ENCODE results near the gene AGPAT2.

GRCh38 chr9:136729926-136730325 lies 42.7 kb upstream of the AGPAT2 start:
- TF ChIP-seq CTCF (IDR thresholded peaks at IDR 0.05) (no peak), ZFX (IDR thresholded peaks at IDR 0.05; ENCODE audit: borderline replicate concordance) (no peak)

All from 22Rv1 (cell line).